ENCODE measurements around the gene ATL2.

ATL2 gene

GRCh38 chr2:38381381-38382143 lies 4.5 kb upstream of the ATL2 start:
- no peak for TF ChIP-seq JUND (IDR thresholded peaks at IDR 0.05; ENCODE audit: low read depth)
- in situ Hi-C loops (cut with HindIII; ENCODE audit: low pct_unique_long_range_greater_than_20kb, low sequenced_read_pairs): no loop called here
- DNase-seq (ENCODE audit: low read depth in 1 of 2, low spot score in 1 of 2): no peak

GRCh38 chr2:38380397-38381130 lies 3.5 kb upstream of the ATL2 start:
- no peak for DNase-seq (ENCODE audit: low read depth in 1 of 2, low spot score in 1 of 2)
- no peak for TF ChIP-seq JUND (IDR thresholded peaks at IDR 0.05; ENCODE audit: low read depth)
- in situ Hi-C loops (cut with HindIII; ENCODE audit: low pct_unique_long_range_greater_than_20kb, low sequenced_read_pairs): no loop called here

GRCh38 chr2:38376346-38377049 lies 575 bp downstream of the ATL2 start:
- TF ChIP-seq JUND (IDR thresholded peaks at IDR 0.05; ENCODE audit: low read depth): no peak
- in situ Hi-C loops (cut with HindIII; ENCODE audit: low pct_unique_long_range_greater_than_20kb, low sequenced_read_pairs): no loop called here
- DNase-seq (ENCODE audit: low read depth in 1 of 2, low spot score in 1 of 2): peak; percentile 55 to 65

- no peak for TF ChIP-seq JUND (IDR thresholded peaks at IDR 0.05; ENCODE audit: low read depth)
- no peak for DNase-seq (ENCODE audit: low read depth in 1 of 2, low spot score in 1 of 2)
- in situ Hi-C loops (cut with HindIII; ENCODE audit: low pct_unique_long_range_greater_than_20kb, low sequenced_read_pairs): no loop called here
Observed at GRCh38 chr2:38375696-38376345, 1.3 kb downstream of the ATL2 start.

- in situ Hi-C loops (cut with HindIII; ENCODE audit: low pct_unique_long_range_greater_than_20kb, low sequenced_read_pairs): no loop called here
- TF ChIP-seq JUND (IDR thresholded peaks at IDR 0.05; ENCODE audit: low read depth): no peak
- no peak for DNase-seq (ENCODE audit: low read depth in 1 of 2, low spot score in 1 of 2)
Observed at GRCh38 chr2:38374984-38375383, 2.1 kb downstream of the ATL2 start.

- DNase-seq (ENCODE audit: low read depth in 1 of 2, low spot score in 1 of 2): no peak
- in situ Hi-C loops (cut with HindIII; ENCODE audit: low pct_unique_long_range_greater_than_20kb, low sequenced_read_pairs): no loop called here
- no peak for TF ChIP-seq JUND (IDR thresholded peaks at IDR 0.05; ENCODE audit: low read depth)
Observed at GRCh38 chr2:38371235-38371634, 5.8 kb downstream of the ATL2 start.

GRCh38 chr2:38370664-38371063 lies 6.4 kb downstream of the ATL2 start:
- no peak for DNase-seq (ENCODE audit: low read depth in 1 of 2, low spot score in 1 of 2)
- TF ChIP-seq JUND (IDR thresholded peaks at IDR 0.05; ENCODE audit: low read depth): no peak
- in situ Hi-C loops (cut with HindIII; ENCODE audit: low pct_unique_long_range_greater_than_20kb, low sequenced_read_pairs): no loop called here

GRCh38 chr2:38362232-38362631 lies 14.8 kb downstream of the ATL2 start:
- in situ Hi-C loops (cut with HindIII; ENCODE audit: low pct_unique_long_range_greater_than_20kb, low sequenced_read_pairs): no loop called here
- no peak for TF ChIP-seq JUND (IDR thresholded peaks at IDR 0.05; ENCODE audit: low read depth)
- no peak for DNase-seq (ENCODE audit: low read depth in 1 of 2, low spot score in 1 of 2)

- no peak for DNase-seq (ENCODE audit: low read depth in 1 of 2, low spot score in 1 of 2)
- TF ChIP-seq JUND (IDR thresholded peaks at IDR 0.05; ENCODE audit: low read depth): no peak
- in situ Hi-C loops (cut with HindIII; ENCODE audit: low pct_unique_long_range_greater_than_20kb, low sequenced_read_pairs): no loop called here
Observed at GRCh38 chr2:38360177-38360576, 16.9 kb downstream of the ATL2 start.

GRCh38 chr2:38353402-38353801 lies 23.7 kb downstream of the ATL2 start:
- no peak for TF ChIP-seq JUND (IDR thresholded peaks at IDR 0.05; ENCODE audit: low read depth)
- in situ Hi-C loops (cut with HindIII; ENCODE audit: low pct_unique_long_range_greater_than_20kb, low sequenced_read_pairs): no loop called here
- no peak for DNase-seq (ENCODE audit: low read depth in 1 of 2, low spot score in 1 of 2)

- in situ Hi-C loops (cut with HindIII; ENCODE audit: low pct_unique_long_range_greater_than_20kb, low sequenced_read_pairs): no loop called here
- TF ChIP-seq JUND (IDR thresholded peaks at IDR 0.05; ENCODE audit: low read depth): no peak
- no peak for DNase-seq (ENCODE audit: low read depth in 1 of 2, low spot score in 1 of 2)
Observed at GRCh38 chr2:38352336-38352735, 24.7 kb downstream of the ATL2 start.

GRCh38 chr2:38345323-38346038 lies 31.6 kb downstream of the ATL2 start:
- no peak for TF ChIP-seq JUND (IDR thresholded peaks at IDR 0.05; ENCODE audit: low read depth)
- in situ Hi-C loops (cut with HindIII; ENCODE audit: low pct_unique_long_range_greater_than_20kb, low sequenced_read_pairs): no loop called here
- DNase-seq (ENCODE audit: low read depth in 1 of 2, low spot score in 1 of 2): no peak
